ENCODE data around the gene SMARCD3. TPM values are rescaled to one million over a fixed set of nuclear protein-coding genes. Genes with fewer than 3 reads are reported as not detected.

SMARCD3 gene
- total and polyA plus RNA-seq, 2 of the 4 experiments (the other 2 are of a cell fraction) = 37.5 to 48.5 TPM

- TF ChIP-seq POLR2A (IDR thresholded peaks at IDR 0.05; ENCODE audit: low read depth, low read length) (no peak), RFX5 (IDR thresholded peaks at IDR 0.05; ENCODE audit: low read depth, low read length) (no peak)
Observed at GRCh38 chr7:151237244-151238189, 11.0 kb downstream of the SMARCD3 start (continued).

GRCh38 chr7:151236406-151236805 lies 12.1 kb downstream of the SMARCD3 start:
- 80% methylated on average over 6 of the region's 13 CpGs; no CpG with 5 or more reads in 1 of the 2 experiments for WGBS, 2 experiments (ENCODE audit: extremely low coverage in 2 of 2, insufficient read length in 1 of 2)
- no peak for TF ChIP-seq MAFK (IDR thresholded peaks at IDR 0.05; ENCODE audit: low read depth, low read length)
- TF ChIP-seq NFE2L2 (IDR thresholded peaks at IDR 0.05; ENCODE audit: low read depth, low read length) = no peak
- TF ChIP-seq FOS (IDR thresholded peaks at IDR 0.05; ENCODE audit: low read depth, low read length) = no peak
- no peak for TF ChIP-seq BHLHE40 (IDR thresholded peaks at IDR 0.05; ENCODE audit: low read depth, low read length)
- TF ChIP-seq POLR2A (IDR thresholded peaks at IDR 0.05; ENCODE audit: low read depth, low read length) = no peak
- no peak for TF ChIP-seq CHD1 (IDR thresholded peaks at IDR 0.05; ENCODE audit: low read depth, low read length)
- no peak for TF ChIP-seq MXI1 (IDR thresholded peaks at IDR 0.05; ENCODE audit: borderline replicate concordance, low read depth, low read length)
- no peak for TF ChIP-seq SMC3 (IDR thresholded peaks at IDR 0.05; ENCODE audit: low read depth, low read length)
- no peak for TF ChIP-seq RCOR1 (IDR thresholded peaks at IDR 0.05; ENCODE audit: insufficient replicate concordance, low read length)
- Histone ChIP-seq H3K14ac (replicated peaks; ENCODE audit: low read depth, low read length) (no peak overlapping the region), H4K20me1 (ENCODE audit: insufficient read depth, low read length) (peaks cover 75% of the 10 kb centered on the region), H3K4me1 (ENCODE audit: control insufficient read depth, insufficient read depth, low read length) (peaks cover 11% of the 10 kb centered on the region), H3K79me1 (ENCODE audit: low read depth in 1 of 2, low read length in 2 of 2) (peaks cover 0 to 84% of the 10 kb centered on the region in 2 experiments; a peak in 3 of 4 replicates), H2AK5ac (ENCODE audit: low read depth, low read length) (no peak overlapping the region), H2AFZ (replicated peaks; ENCODE audit: low read length, poor library complexity) (no peak overlapping the region), H3K23ac (ENCODE audit: low read depth, low read length) (no peak overlapping the region), H3K4me3 (ENCODE audit: insufficient read depth, low read depth, low read length) (no peak overlapping the region), H2BK20ac (ENCODE audit: low read depth, low read length) (no peak overlapping the region), H3K9ac (ENCODE audit: low read depth, low read length) (no peak overlapping the region), H3K4ac (ENCODE audit: low read depth, low read length) (no peak overlapping the region), H4K8ac (ENCODE audit: low read depth in 2 of 2, low read length in 2 of 2) (no peak overlapping the region), H3K56ac (ENCODE audit: extremely low read depth, insufficient read depth, low read length) (no peak overlapping the region), H4K91ac (ENCODE audit: insufficient read depth, low read depth, low read length) (no peak overlapping the region), H3K36me3 (ENCODE audit: control insufficient read depth, insufficient read depth, low read length) (peaks cover 64% of the 10 kb centered on the region), H3K27ac (ENCODE audit: insufficient read depth, low read length) (no peak overlapping the region), H3K9me1 (ENCODE audit: insufficient read depth, low read length) (0 out of 2 replicates have a peak, but pooled peaks cover 4% of the 10 kb centered on the region), H2AK9ac (replicated peaks; ENCODE audit: low read depth, low read length, poor library complexity) (no peak overlapping the region), H4K5ac (ENCODE audit: low read depth, low read length) (no peak overlapping the region), H3K4me2 (ENCODE audit: low read depth, low read length) (no peak overlapping the region), H3K18ac (ENCODE audit: low read depth, low read length) (no peak overlapping the region), H3K27me3 (ENCODE audit: control insufficient read depth, insufficient read depth, low read length) (no peaks in the 10 kb centered on the region), H3K9me3 (ENCODE audit: control insufficient read depth, insufficient read depth, low read length) (no peaks in the 10 kb centered on the region), H2BK120ac (ENCODE audit: low read depth, low read length) (no peak overlapping the region), H2BK15ac (ENCODE audit: low read depth, low read length) (no peak overlapping the region), H2BK5ac (ENCODE audit: low read depth, low read length, poor library complexity, severe bottlenecking) (no peak overlapping the region)
- ATAC-seq (ENCODE audit: low read depth) (no peak), DNase-seq (no peak)
- ChIA-PET CTCF (interaction anchor here (1.4 kb wide), 1 partner anchor 10 kb away, joined by 4 read pairs; the partner anchor contains the start of gene ABCF2), POLR2A (ENCODE audit: unreplicated experiment) (no interaction called here)
- intact Hi-C loops (cut with micrococcal nuclease) = no loop called here
- no TSS peak for BruUV-seq (replicated peaks)
- dilution Hi-C loops (cut with HindIII; ENCODE audit: low sequenced_read_pairs, unreplicated experiment) = no loop called here
- in situ Hi-C loops (cut with MboI; ENCODE audit: low sequenced_read_pairs) = no loop called here
